ENCODE results near the gene PLEKHJ1. TPM values are rescaled to one million over a fixed set of nuclear protein-coding genes. Genes with fewer than 3 reads are reported as not detected.
A peak's percentile ranks its signal among the peaks of the same experiment; 100 is the strongest.

The PLEKHJ1 gene
- total RNA-seq, 2 experiments from 2014 or later, result 58.3 to 60.4 TPM

- H3K4me3 Mint-ChIP-seq, result no peak overlapping the region
- ChIA-PET CTCF (interaction anchor here (1.0 kb wide), 1 partner anchor 94 kb away, joined by 3 read pairs; no protein-coding TSS in a partner anchor), POLR2A (no interaction called here)
- H3K9me3 Mint-ChIP-seq, result no peaks in the 10 kb centered on the region
- no peak overlapping the region for H3K27ac Mint-ChIP-seq
- no peaks in the 10 kb centered on the region for H3K27me3 Mint-ChIP-seq
- H3K4me1 Mint-ChIP-seq, result peaks cover 11% of the 10 kb centered on the region
- H3K36me3 Mint-ChIP-seq (ENCODE audit: low read depth), result peaks cover 36% of the 10 kb centered on the region
- no peak for DNase-seq
Measured at GRCh38 chr19:2227415-2228156, 8.5 kb downstream of the PLEKHJ1 start.

- no peak overlapping the region for H3K4me3 Mint-ChIP-seq
- peaks cover 36% of the 10 kb centered on the region for H3K36me3 Mint-ChIP-seq (ENCODE audit: low read depth)
- H3K27me3 Mint-ChIP-seq, result no peaks in the 10 kb centered on the region
- H3K9me3 Mint-ChIP-seq, result no peaks in the 10 kb centered on the region
- no peak for DNase-seq
- CTCF ChIA-PET, result no interaction called here
- POLR2A ChIA-PET, result interaction anchor here (0.8 kb wide), 1 partner anchor 9 kb away, joined by 6 read pairs; the partner anchor contains the start of gene PLEKHJ1
- H3K27ac Mint-ChIP-seq, result no peak overlapping the region
- H3K4me1 Mint-ChIP-seq, result peaks cover 7% of the 10 kb centered on the region
Measured at GRCh38 chr19:2226840-2227360, 9.2 kb downstream of the PLEKHJ1 start.

- H3K4me3 Mint-ChIP-seq, result no peak overlapping the region
- ChIA-PET CTCF (no interaction called here), POLR2A (interaction anchor here (0.8 kb wide), 1 partner anchor 9 kb away, joined by 6 read pairs; the partner anchor contains the start of gene PLEKHJ1)
- H3K4me1 Mint-ChIP-seq, result peaks cover 7% of the 10 kb centered on the region
- H3K27ac Mint-ChIP-seq, result peak overlapping the region; percentile 16
- H3K9me3 Mint-ChIP-seq, result no peaks in the 10 kb centered on the region
- no peak for DNase-seq
- H3K36me3 Mint-ChIP-seq (ENCODE audit: low read depth), result peaks cover 36% of the 10 kb centered on the region
- H3K27me3 Mint-ChIP-seq, result no peaks in the 10 kb centered on the region
Measured at GRCh38 chr19:2226051-2226839, 9.9 kb downstream of the PLEKHJ1 start.

GRCh38 chr19:2225415-2226050 lies 10.6 kb downstream of the PLEKHJ1 start:
- Mint-ChIP-seq H3K4me3 (no peak overlapping the region), H3K4me1 (peaks cover 7% of the 10 kb centered on the region), H3K27ac (peak overlapping the region; percentile 16), H3K36me3 (ENCODE audit: low read depth) (peaks cover 40% of the 10 kb centered on the region), H3K27me3 (no peaks in the 10 kb centered on the region), H3K9me3 (no peaks in the 10 kb centered on the region)
- ChIA-PET POLR2A (no interaction called here), CTCF (no interaction called here)
- no peak for DNase-seq

- POLR2A ChIA-PET, result no interaction called here
- Mint-ChIP-seq H3K4me1 (peaks cover 7% of the 10 kb centered on the region), H3K27ac (peak overlapping the region; percentile 52), H3K36me3 (ENCODE audit: low read depth) (peaks cover 36% of the 10 kb centered on the region), H3K9me3 (no peaks in the 10 kb centered on the region), H3K27me3 (no peaks in the 10 kb centered on the region), H3K4me3 (no peak overlapping the region)
- no peak for DNase-seq
- CTCF ChIA-PET, result no interaction called here
Measured at GRCh38 chr19:2224754-2225349, 11.3 kb downstream of the PLEKHJ1 start.

GRCh38 chr19:2223959-2224358 lies 12.2 kb downstream of the PLEKHJ1 start:
- Mint-ChIP-seq H3K9me3 (no peaks in the 10 kb centered on the region), H3K27me3 (no peaks in the 10 kb centered on the region), H3K27ac (peak overlapping the region; percentile 64), H3K4me1 (peaks cover 7% of the 10 kb centered on the region), H3K4me3 (no peak overlapping the region), H3K36me3 (ENCODE audit: low read depth) (peaks cover 36% of the 10 kb centered on the region)
- POLR2A ChIA-PET, result no interaction called here
- peak; percentile 27 for DNase-seq
- CTCF ChIA-PET, result no interaction called here

- peaks cover 7% of the 10 kb centered on the region for H3K4me1 Mint-ChIP-seq
- H3K27ac Mint-ChIP-seq, result peak overlapping the region; percentile 64
- ChIA-PET POLR2A (no interaction called here), CTCF (no interaction called here)
- H3K4me3 Mint-ChIP-seq, result no peak overlapping the region
- no peaks in the 10 kb centered on the region for H3K27me3 Mint-ChIP-seq
- no peaks in the 10 kb centered on the region for H3K9me3 Mint-ChIP-seq
- H3K36me3 Mint-ChIP-seq (ENCODE audit: low read depth), result peaks cover 33% of the 10 kb centered on the region
- DNase-seq, result no peak
Measured at GRCh38 chr19:2223391-2223790, 12.7 kb downstream of the PLEKHJ1 start.

GRCh38 chr19:2221918-2222317 lies 14.2 kb downstream of the PLEKHJ1 start:
- DNase-seq, result no peak
- ChIA-PET CTCF (interaction anchor here (0.6 kb wide), 1 partner anchor 17 kb away, joined by 3 read pairs; no protein-coding TSS in a partner anchor), POLR2A (interaction anchor here (1.2 kb wide), 1 partner anchor 14 kb away, joined by 3 read pairs; the partner anchor contains the start of gene PLEKHJ1)
- Mint-ChIP-seq H3K9me3 (no peaks in the 10 kb centered on the region), H3K27ac (no peak overlapping the region), H3K4me3 (no peak overlapping the region), H3K27me3 (no peaks in the 10 kb centered on the region), H3K36me3 (ENCODE audit: low read depth) (peaks cover 38% of the 10 kb centered on the region), H3K4me1 (peaks cover 7% of the 10 kb centered on the region)

- POLR2A ChIA-PET, result interaction anchor here (1.2 kb wide), 1 partner anchor 14 kb away, joined by 3 read pairs; the partner anchor contains the start of gene PLEKHJ1
- CTCF ChIA-PET, result no interaction called here
- no peak overlapping the region for H3K4me3 Mint-ChIP-seq
- H3K9me3 Mint-ChIP-seq, result no peaks in the 10 kb centered on the region
- DNase-seq, result no peak
- H3K36me3 Mint-ChIP-seq (ENCODE audit: low read depth), result peaks cover 44% of the 10 kb centered on the region
- H3K27me3 Mint-ChIP-seq, result no peaks in the 10 kb centered on the region
- H3K27ac Mint-ChIP-seq, result no peak overlapping the region
- H3K4me1 Mint-ChIP-seq, result peaks cover 7% of the 10 kb centered on the region
Measured at GRCh38 chr19:2221250-2221831, 14.8 kb downstream of the PLEKHJ1 start.

- ChIA-PET POLR2A (interaction anchor here (1.4 kb wide), 1 partner anchor 61 kb away, joined by 3 read pairs; no protein-coding TSS in a partner anchor), CTCF (no interaction called here)
- Mint-ChIP-seq H3K27ac (no peak overlapping the region), H3K4me1 (peaks cover 12% of the 10 kb centered on the region), H3K9me3 (no peaks in the 10 kb centered on the region), H3K4me3 (no peak overlapping the region), H3K36me3 (ENCODE audit: low read depth) (peaks cover 46% of the 10 kb centered on the region), H3K27me3 (no peaks in the 10 kb centered on the region)
- no peak for DNase-seq
Measured at GRCh38 chr19:2219726-2220125, 16.4 kb downstream of the PLEKHJ1 start.

- CTCF ChIA-PET, result interaction anchor here (1.4 kb wide), 1 partner anchor 61 kb away, joined by 3 read pairs; no protein-coding TSS in a partner anchor
- POLR2A ChIA-PET, result interaction anchor here (0.7 kb wide), 1 partner anchor 11 kb away, joined by 3 read pairs; no protein-coding TSS in a partner anchor
- H3K27me3 Mint-ChIP-seq, result no peaks in the 10 kb centered on the region
Measured at GRCh38 chr19:2217591-2217990, 18.5 kb downstream of the PLEKHJ1 start.

More at GRCh38 chr19:2217591-2217990, 18.5 kb downstream of the PLEKHJ1 start:
- DNase-seq, result no peak
- no peak overlapping the region for H3K27ac Mint-ChIP-seq
- no peak overlapping the region for H3K4me3 Mint-ChIP-seq
- H3K9me3 Mint-ChIP-seq, result no peaks in the 10 kb centered on the region
- peaks cover 7% of the 10 kb centered on the region for H3K4me1 Mint-ChIP-seq
- H3K36me3 Mint-ChIP-seq (ENCODE audit: low read depth), result peaks cover 44% of the 10 kb centered on the region

All from activated CD4-positive, alpha-beta memory T cell treated with anti-CD3 and anti-CD28 coated beads, Interleukin-2, amount 10 ng/mL, durations not matched to agents 7 days and 5 days (primary cell).